Vagina (tissue), 2 donors: ENCODE results near the gene AMBP.

Source experiments
- POLR2A ChIP-seq, 2 donors: fragments of 450-650 bp; IDR thresholded peaks; one replicate each; pipeline ENCODE4 v1.6.1; 2017; ENCODE audit warnings: antibody characterized with exemption in 2 of 2, mild to moderate bottlenecking in 2 of 2, moderate library complexity in 2 of 2
- POLR2AphosphoS5 ChIP-seq, 2 donors: sonication (generic); formaldehyde crosslinking; IDR thresholded peaks; one replicate each; pipeline ENCODE4 v1.9.0; 2017; ENCODE audit warnings: antibody characterized with exemption in 2 of 2, mild to moderate bottlenecking in 2 of 2, low read depth in 1 of 2; ENCODE audit not compliant: insufficient read depth in 1 of 2
- TF ChIP-seq, protein P1 (sequence below), 3 experiments: fragments of 450-650 bp in 2 of 3; fragments of 200-600 bp in 1 of 3; sonication (generic) in 1 of 3; IDR thresholded peaks; one replicate each; pipeline ENCODE4 v1.5.1; 2017 to 2019; ENCODE audit warnings: antibody characterized with exemption in 3 of 3, mild to moderate bottlenecking in 2 of 3, moderate library complexity in 2 of 3

DNA sequence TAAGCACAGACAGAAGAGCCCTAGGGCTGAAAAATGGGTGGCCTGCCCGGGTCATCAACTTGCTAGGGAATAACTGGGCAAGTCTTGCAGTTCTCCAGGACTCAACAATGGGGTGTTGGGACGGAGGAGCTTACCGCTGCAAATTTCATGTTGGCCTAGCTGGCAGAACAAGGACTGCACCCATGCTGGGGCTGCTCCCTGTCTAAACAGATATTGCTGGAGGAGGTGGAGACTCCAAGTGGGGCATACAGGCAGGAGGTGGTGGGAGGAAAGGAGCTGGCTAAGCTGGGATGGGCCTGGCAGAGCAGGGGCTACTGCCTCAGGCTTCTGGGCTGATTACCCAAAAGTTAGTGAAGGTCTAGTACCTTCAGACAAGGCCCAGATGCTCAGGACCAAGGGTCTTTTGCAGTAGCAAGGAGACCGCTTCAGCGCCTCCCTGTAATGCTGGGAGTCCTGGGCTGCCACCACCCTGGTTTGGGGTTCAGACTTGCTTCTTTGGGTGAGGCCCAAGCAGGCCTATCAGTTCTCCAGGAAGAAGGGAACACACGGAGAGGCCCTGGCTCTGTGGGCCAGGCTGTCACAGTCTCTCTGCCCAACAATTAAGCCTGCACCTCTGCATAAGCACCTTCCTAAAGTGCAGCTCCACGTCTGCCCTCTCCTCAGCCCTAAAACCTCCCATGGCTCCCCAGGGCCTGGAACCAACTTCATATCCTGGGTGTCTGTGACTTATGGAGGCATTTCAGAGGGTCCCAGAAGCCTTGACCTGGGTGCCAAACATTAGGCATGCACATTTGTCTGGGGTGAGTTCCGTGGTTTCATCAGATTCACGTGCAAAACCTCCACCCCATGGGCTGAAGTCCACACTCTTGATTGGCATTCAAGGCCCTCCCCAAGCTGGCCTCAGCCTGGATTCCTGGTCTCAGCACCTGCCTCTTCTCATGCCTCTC lies 45.2 kb upstream of the AMBP start:
- TF ChIP-seq, protein P1, sequence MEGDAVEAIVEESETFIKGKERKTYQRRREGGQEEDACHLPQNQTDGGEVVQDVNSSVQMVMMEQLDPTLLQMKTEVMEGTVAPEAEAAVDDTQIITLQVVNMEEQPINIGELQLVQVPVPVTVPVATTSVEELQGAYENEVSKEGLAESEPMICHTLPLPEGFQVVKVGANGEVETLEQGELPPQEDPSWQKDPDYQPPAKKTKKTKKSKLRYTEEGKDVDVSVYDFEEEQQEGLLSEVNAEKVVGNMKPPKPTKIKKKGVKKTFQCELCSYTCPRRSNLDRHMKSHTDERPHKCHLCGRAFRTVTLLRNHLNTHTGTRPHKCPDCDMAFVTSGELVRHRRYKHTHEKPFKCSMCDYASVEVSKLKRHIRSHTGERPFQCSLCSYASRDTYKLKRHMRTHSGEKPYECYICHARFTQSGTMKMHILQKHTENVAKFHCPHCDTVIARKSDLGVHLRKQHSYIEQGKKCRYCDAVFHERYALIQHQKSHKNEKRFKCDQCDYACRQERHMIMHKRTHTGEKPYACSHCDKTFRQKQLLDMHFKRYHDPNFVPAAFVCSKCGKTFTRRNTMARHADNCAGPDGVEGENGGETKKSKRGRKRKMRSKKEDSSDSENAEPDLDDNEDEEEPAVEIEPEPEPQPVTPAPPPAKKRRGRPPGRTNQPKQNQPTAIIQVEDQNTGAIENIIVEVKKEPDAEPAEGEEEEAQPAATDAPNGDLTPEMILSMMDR (IDR thresholded peaks at IDR 0.05), result no peak
- TF ChIP-seq POLR2A (IDR thresholded peaks at IDR 0.05) (no peak), POLR2AphosphoS5 (IDR thresholded peaks at IDR 0.05; ENCODE audit: insufficient read depth in 1 of 2, low read depth in 1 of 2) (no peak)
